ENCODE measurements around the gene SH2D6. TPM values are rescaled to one million over a fixed set of nuclear protein-coding genes. Genes with fewer than 3 reads are reported as not detected.
A peak's percentile ranks its signal among the peaks of the same experiment; 100 is the strongest.

Gene SH2D6
- polyA plus RNA-seq, 3 donors, result not detected

- Mint-ChIP-seq H3K27me3 (ENCODE audit: low read depth in 3 of 3) (peaks cover 0 to 3% (median 2%) of the 10 kb centered on the region in 3 donors), H3K4me1 (peaks cover 52% of the 10 kb centered on the region), H3K27ac (peak overlapping the region in 2 of 7 donors; percentile 57 to 58), H3K4me3 (no peak overlapping the region), H3K36me3 (no peaks in the 10 kb centered on the region), H3K9me3 (no peaks in the 10 kb centered on the region)
- no peak for TF ChIP-seq CTCF (IDR thresholded peaks at IDR 0.05)
- no peaks in the 10 kb centered on the region for H3K36me3 ChIP-seq (replicated peaks in 1 of 2; ENCODE audit: control insufficient read depth in 1 of 2, insufficient read depth in 2 of 2, low read length in 2 of 2)
- no peak overlapping the region for H3K27ac ChIP-seq (ENCODE audit: low read depth in 1 of 2, low read length in 2 of 2)
- H3K9ac ChIP-seq (ENCODE audit: insufficient read depth, low read length, poor library complexity, severe bottlenecking), result no peak overlapping the region
- H3K4me3 ChIP-seq (replicated peaks in 1 of 3; ENCODE audit: low read depth in 2 of 3, low read length in 3 of 3), result no peak overlapping the region
- H3K27me3 ChIP-seq (ENCODE audit: control insufficient read depth in 2 of 2, insufficient read depth in 2 of 2, low read length in 2 of 2), result no peaks in the 10 kb centered on the region
- H3K4me1 ChIP-seq (ENCODE audit: control insufficient read depth in 1 of 2, insufficient read depth in 2 of 2, low read length in 2 of 2), result peaks cover 54 to 62% of the 10 kb centered on the region in 2 donors
- no peaks in the 10 kb centered on the region for H3K9me3 ChIP-seq (replicated peaks in 1 of 2; ENCODE audit: control insufficient read depth in 1 of 2, insufficient read depth in 1 of 2, low read length in 2 of 2)
- no peak for DNase-seq
- no peaks in the 10 kb centered on the region for H3K79me2 ChIP-seq (ENCODE audit: insufficient read depth, low read length)
- no peak overlapping the region for H2AFZ ChIP-seq (ENCODE audit: insufficient read depth, low read depth, low read length, poor library complexity, severe bottlenecking)
- WGBS (ENCODE audit: insufficient coverage), result 78% methylated on average over 6 of the region's 6 CpGs
- H4K20me1 ChIP-seq (ENCODE audit: insufficient read depth, low read length), result no peaks in the 10 kb centered on the region
- H3K4me2 ChIP-seq (replicated peaks; ENCODE audit: extremely low read depth, low read length, poor library complexity, severe bottlenecking), result no peak overlapping the region
- intact Hi-C loops (cut with micrococcal nuclease), result no loop called here
Measured at GRCh38 chr2:85433511-85434089, 15.1 kb downstream of the SH2D6 start.

GRCh38 chr2:85434696-85435095 is 16.2 kb downstream of the SH2D6 start:
- TF ChIP-seq CTCF (IDR thresholded peaks at IDR 0.05), result no peak
- no peak overlapping the region for H3K27ac ChIP-seq (ENCODE audit: low read depth in 1 of 2, low read length in 2 of 2)
- Mint-ChIP-seq H3K27ac (peak overlapping the region in 1 of 7 donors; percentile 13), H3K36me3 (no peaks in the 10 kb centered on the region), H3K9me3 (no peaks in the 10 kb centered on the region), H3K4me3 (no peak overlapping the region), H3K27me3 (ENCODE audit: low read depth in 3 of 3) (peaks cover 0 to 6% (median 2%) of the 10 kb centered on the region in 3 donors), H3K4me1 (peaks cover 51% of the 10 kb centered on the region)
- intact Hi-C loops (cut with micrococcal nuclease), result loop anchor here (5.0 kb wide), 2 partner anchors 63 to 103 kb away; partner anchors contain the start of gene MAT2A (in 2 of the 2)
- no peaks in the 10 kb centered on the region for H3K36me3 ChIP-seq (replicated peaks in 1 of 2; ENCODE audit: control insufficient read depth in 1 of 2, insufficient read depth in 2 of 2, low read length in 2 of 2)
- H3K79me2 ChIP-seq (ENCODE audit: insufficient read depth, low read length), result no peaks in the 10 kb centered on the region
- no peak overlapping the region for H3K4me2 ChIP-seq (replicated peaks; ENCODE audit: extremely low read depth, low read length, poor library complexity, severe bottlenecking)
- WGBS (ENCODE audit: insufficient coverage), result no CpG with 5 or more reads among the region's 8 CpGs
- peaks cover 51 to 59% of the 10 kb centered on the region in 2 donors for H3K4me1 ChIP-seq (ENCODE audit: control insufficient read depth in 1 of 2, insufficient read depth in 2 of 2, low read length in 2 of 2)
- H2AFZ ChIP-seq (ENCODE audit: insufficient read depth, low read depth, low read length, poor library complexity, severe bottlenecking), result peak overlapping the region; percentile 58
- no peak overlapping the region for H3K4me3 ChIP-seq (replicated peaks in 1 of 3; ENCODE audit: low read depth in 2 of 3, low read length in 3 of 3)
- DNase-seq, result peak in 2 of 3 donors; percentile 50 to 53
- H3K9ac ChIP-seq (ENCODE audit: insufficient read depth, low read length, poor library complexity, severe bottlenecking), result no peak overlapping the region
- H3K27me3 ChIP-seq (ENCODE audit: control insufficient read depth in 2 of 2, insufficient read depth in 2 of 2, low read length in 2 of 2), result no peaks in the 10 kb centered on the region
- no peaks in the 10 kb centered on the region for H3K9me3 ChIP-seq (replicated peaks in 1 of 2; ENCODE audit: control insufficient read depth in 1 of 2, insufficient read depth in 1 of 2, low read length in 2 of 2)
- no peaks in the 10 kb centered on the region for H4K20me1 ChIP-seq (ENCODE audit: insufficient read depth, low read length)

All from CD14-positive monocyte (primary cell).